Stomach (tissue), 4 donors: ENCODE results near the gene PPFIA1.

Source experiments
- EP300 ChIP-seq: sonication (generic); formaldehyde crosslinking; IDR thresholded peaks from one replicate; pipeline ENCODE4 v1.6.1; 2017; ENCODE audit warnings: antibody characterized with exemption
- POLR2AphosphoS5 ChIP-seq, 3 donors: sonication (generic); formaldehyde crosslinking; IDR thresholded peaks; one replicate each; pipeline ENCODE4 v1.6.1; 2016; ENCODE audit warnings: antibody characterized with exemption in 3 of 3
- TF ChIP-seq, protein P1 (sequence below), 7 experiments: fragments of 450-650 bp in 4 of 7; fragments of 200-600 bp in 3 of 7; sonication (generic) in 3 of 7; IDR thresholded peaks; one replicate each; pipeline ENCODE4 v1.5.1; 2016 to 2019; ENCODE audit warnings: antibody characterized with exemption in 7 of 7, control low read depth in 2 of 7, mild to moderate bottlenecking in 1 of 7

DNA sequence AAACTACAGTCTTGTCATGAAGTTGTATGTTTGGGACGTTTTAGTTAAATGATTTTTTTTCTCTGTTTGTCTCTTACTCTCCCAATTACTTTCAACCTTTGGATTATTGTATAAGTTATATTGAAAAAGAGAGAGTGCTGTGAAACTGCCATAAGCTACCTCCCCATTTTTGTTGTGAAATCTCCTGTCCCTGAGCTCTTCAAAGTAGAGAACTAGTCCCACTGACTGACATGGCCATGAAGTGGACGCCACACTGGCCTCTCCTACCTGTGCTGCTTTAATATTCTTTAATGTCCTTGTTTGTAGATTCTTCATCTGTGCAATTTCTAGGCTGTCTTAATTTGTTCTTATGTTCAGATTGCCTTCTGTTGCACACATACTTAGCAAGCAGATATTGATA lies 56.3 kb downstream of the PPFIA1 start:
- TF ChIP-seq, protein P1, sequence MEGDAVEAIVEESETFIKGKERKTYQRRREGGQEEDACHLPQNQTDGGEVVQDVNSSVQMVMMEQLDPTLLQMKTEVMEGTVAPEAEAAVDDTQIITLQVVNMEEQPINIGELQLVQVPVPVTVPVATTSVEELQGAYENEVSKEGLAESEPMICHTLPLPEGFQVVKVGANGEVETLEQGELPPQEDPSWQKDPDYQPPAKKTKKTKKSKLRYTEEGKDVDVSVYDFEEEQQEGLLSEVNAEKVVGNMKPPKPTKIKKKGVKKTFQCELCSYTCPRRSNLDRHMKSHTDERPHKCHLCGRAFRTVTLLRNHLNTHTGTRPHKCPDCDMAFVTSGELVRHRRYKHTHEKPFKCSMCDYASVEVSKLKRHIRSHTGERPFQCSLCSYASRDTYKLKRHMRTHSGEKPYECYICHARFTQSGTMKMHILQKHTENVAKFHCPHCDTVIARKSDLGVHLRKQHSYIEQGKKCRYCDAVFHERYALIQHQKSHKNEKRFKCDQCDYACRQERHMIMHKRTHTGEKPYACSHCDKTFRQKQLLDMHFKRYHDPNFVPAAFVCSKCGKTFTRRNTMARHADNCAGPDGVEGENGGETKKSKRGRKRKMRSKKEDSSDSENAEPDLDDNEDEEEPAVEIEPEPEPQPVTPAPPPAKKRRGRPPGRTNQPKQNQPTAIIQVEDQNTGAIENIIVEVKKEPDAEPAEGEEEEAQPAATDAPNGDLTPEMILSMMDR (IDR thresholded peaks at IDR 0.05), result no peak
- TF ChIP-seq EP300 (no peak), POLR2AphosphoS5 (IDR thresholded peaks at IDR 0.05) (no peak)
